Measurements from ENCODE around the gene GDI1.

Gene GDI1

GRCh38 chrX:154478728-154479622, 42.0 kb downstream of the GDI1 start, which contains the start of gene LAGE3 (continued):
- TF ChIP-seq ZNF488 (tag by site-specific recombination; IDR thresholded peaks at IDR 0.05) (no peak), ZNF23 (tag by site-specific recombination; IDR thresholded peaks at IDR 0.05; ENCODE audit: borderline replicate concordance) (no peak), ZNF830 (tag by site-specific recombination; IDR thresholded peaks at IDR 0.05; ENCODE audit: low read depth) (no peak), ZNF2 (tag by site-specific recombination; IDR thresholded peaks at IDR 0.05) (peak; percentile 56; the same call in 1 of the 2 replicates), ZNF626 (tag by site-specific recombination; IDR thresholded peaks at IDR 0.05) (no peak), ZNF398 (tag by site-specific recombination; IDR thresholded peaks at IDR 0.05) (no peak), ZNF280D (tag by site-specific recombination; IDR thresholded peaks at IDR 0.05) (no peak), ZIC2 (tag by site-specific recombination; IDR thresholded peaks at IDR 0.05) (peak; percentile 95), ZNF416 (tag by site-specific recombination; IDR thresholded peaks at IDR 0.05) (no peak), ZBTB7A (tag by site-specific recombination; IDR thresholded peaks at IDR 0.05; ENCODE audit: low read depth) (no peak; the same call in 1 of the 2 replicates), SP2 (tag by site-specific recombination; IDR thresholded peaks at IDR 0.05) (peak; percentile 84), ZNF596 (tag by site-specific recombination; IDR thresholded peaks at IDR 0.05) (0 out of 2 replicates have a peak, but pooled peaks have one; percentile 38), PRDM10 (tag by site-specific recombination; IDR thresholded peaks at IDR 0.05) (peak; percentile 24; the same call in 1 of the 2 replicates), ZNF704 (tag by site-specific recombination; IDR thresholded peaks at IDR 0.05) (no peak), BCL6B (tag by site-specific recombination; IDR thresholded peaks at IDR 0.05) (no peak), ZNF324 (tag by site-specific recombination; IDR thresholded peaks at IDR 0.05) (0 out of 2 replicates have a peak, but pooled peaks have one; percentile 47), ZNF302 (tag by site-specific recombination; IDR thresholded peaks at IDR 0.05; ENCODE audit: low read depth) (no peak), HIC1 (tag by site-specific recombination; IDR thresholded peaks at IDR 0.05) (0 out of 2 replicates have a peak, but pooled peaks have one; percentile 25), ZNF280C (tag by site-specific recombination; IDR thresholded peaks at IDR 0.05) (no peak), ZNF555 (tag by site-specific recombination; conservative IDR thresholded peaks at IDR 0.05) (no peak)

Data from HEK293 (cell line).